Liver (tissue), 9 donors: Measurements from ENCODE around the gene CUL1. TPM values are rescaled to one million over a fixed set of nuclear protein-coding genes. Genes with fewer than 3 reads are reported as not detected.

Experiments
- DNase-seq: peaks from one replicate; pipeline ENCODE4 v3.0.0-alpha.2; 2017; ENCODE audit warnings: low spot score
- H3K27ac ChIP-seq, 2 donors: one replicate each; pipeline ENCODE4 v1.7.0; 2013; ENCODE audit warnings: inconsistent platforms in 2 of 2, low read length in 2 of 2, control low read depth in 1 of 2, low read depth in 1 of 2, mild to moderate bottlenecking in 1 of 2
- H3K27me3 ChIP-seq, 4 donors: one replicate each; pipeline versions ENCODE4 v1.6.1 to v1.7.0; 2013; ENCODE audit warnings: low read length in 3 of 4, inconsistent platforms in 1 of 4, mild to moderate bottlenecking in 1 of 4, moderate library complexity in 1 of 4; ENCODE audit not compliant: control insufficient read depth in 4 of 4, insufficient read depth in 4 of 4
- H3K36me3 ChIP-seq, 4 donors: one replicate each; pipeline versions ENCODE4 v1.6.1 to v1.7.0; 2013; ENCODE audit warnings: low read length in 3 of 4, mild to moderate bottlenecking in 3 of 4, low read depth in 1 of 4, moderate library complexity in 1 of 4; ENCODE audit not compliant: control insufficient read depth in 4 of 4, insufficient read depth in 3 of 4
- H3K4me1 ChIP-seq, 4 donors: one replicate each; pipeline versions ENCODE4 v1.6.1 to v1.7.0; 2013; ENCODE audit warnings: low read length in 3 of 4, mild to moderate bottlenecking in 3 of 4, moderate library complexity in 1 of 4; ENCODE audit not compliant: control insufficient read depth in 4 of 4, insufficient read depth in 4 of 4
- H3K4me3 ChIP-seq, 3 donors: one replicate each; pipeline versions ENCODE4 v1.6.1 to v1.7.0; 2013; ENCODE audit warnings: low read length in 3 of 3, control low read depth in 1 of 3, low read depth in 1 of 3, mild to moderate bottlenecking in 1 of 3
- H3K9ac ChIP-seq, 2 donors: one replicate each; pipeline ENCODE4 v1.7.0; 2013; ENCODE audit warnings: low read length in 2 of 2, mild to moderate bottlenecking in 2 of 2, moderate library complexity in 2 of 2, control low read depth in 1 of 2, low read depth in 1 of 2
- H3K9me3 ChIP-seq, 4 donors: one replicate each; pipeline versions ENCODE4 v1.6.1 to v1.7.0; 2013; ENCODE audit warnings: low read length in 3 of 4; ENCODE audit not compliant: control insufficient read depth in 4 of 4
- CTCF ChIP-seq: fragments of 150-350 bp; IDR thresholded peaks from 2 replicates; pipeline ENCODE4 v1.5.1; 2017; ENCODE audit warnings: improper control_type of control experiment, low read depth, low read length; ENCODE audit not compliant: missing input control
- EGR1 ChIP-seq, 2 donors: IDR thresholded peaks; 2 replicates each; pipeline ENCODE4 v1.6.1; 2016 to 2018; ENCODE audit warnings: antibody characterized with exemption in 2 of 2, low read depth in 2 of 2
- FOXA1 ChIP-seq: IDR thresholded peaks from 2 replicates; pipeline ENCODE4 v1.6.1; 2016; ENCODE audit warnings: antibody characterized with exemption
- FOXA2 ChIP-seq: IDR thresholded peaks from 2 replicates; pipeline ENCODE4 v1.6.1; 2016; ENCODE audit warnings: antibody characterized with exemption
- GABPA ChIP-seq, 2 donors: IDR thresholded peaks in 1 of 2; conservative IDR thresholded peaks in 1 of 2; 2 replicates each; pipeline ENCODE4 v1.6.1; 2016; ENCODE audit warnings: antibody characterized with exemption in 2 of 2, mild to moderate bottlenecking in 1 of 2, moderate library complexity in 1 of 2
- HNF4G ChIP-seq: IDR thresholded peaks from 2 replicates; pipeline ENCODE4 v1.6.1; 2016; ENCODE audit warnings: antibody characterized with exemption
- JUND ChIP-seq, 2 donors: IDR thresholded peaks; 2 replicates each; pipeline ENCODE4 v1.6.1; 2016; ENCODE audit warnings: antibody characterized with exemption in 2 of 2
- NR2F2 ChIP-seq: IDR thresholded peaks from 2 replicates; pipeline ENCODE4 v1.6.1; 2016; ENCODE audit warnings: antibody characterized with exemption
- SP1 ChIP-seq: IDR thresholded peaks from 2 replicates; pipeline ENCODE4 v1.6.1; 2018; ENCODE audit warnings: antibody characterized with exemption, mild to moderate bottlenecking
- TAF1 ChIP-seq: conservative IDR thresholded peaks from 2 replicates; pipeline ENCODE4 v1.6.1; 2016; ENCODE audit warnings: antibody characterized with exemption, mild to moderate bottlenecking
- WGBS: extraction: QIAGEN DNeasy Blood & Tissue Kit; methylation state at CpG from one replicate; pipeline ENCODE4 v1.1.7; 2013; 5-methylcytosine and 5-hydroxymethylcytosine counted together
- polyA plus RNA-seq, 2 donors: library from polyadenylated mRNA; stranded (reverse) in 1 of 2; unstranded in 1 of 2; fragments of 200-250 nt in 1 of 2; fragments of >200 nt in 1 of 2; fragmentation: Nextera tagmentation in 1 of 2; extraction: Ambion mirVana in 1 of 2; gene quantifications; one replicate each; pipeline versions ENCODE4 v1.2.1 to v1.2.3, GENCODE V29; 2013 to 2015
- total RNA-seq, 2 donors: library from RNA; depleted of rRNA; stranded (reverse); fragments of >200 nt; gene quantifications; one replicate each; pipeline ENCODE4 v1.2.3, GENCODE V29; 2014
- TF ChIP-seq, protein P1 (sequence below): IDR thresholded peaks from 2 replicates; pipeline ENCODE4 v1.6.1; 2016; ENCODE audit warnings: antibody characterized with exemption
- TF ChIP-seq, protein P2 (sequence below): IDR thresholded peaks from 2 replicates; pipeline ENCODE4 v1.6.1; 2016; ENCODE audit warnings: antibody characterized with exemption
- TF ChIP-seq, protein P3 (sequence below): IDR thresholded peaks from 2 replicates; pipeline ENCODE4 v1.6.1; 2016; ENCODE audit warnings: antibody characterized with exemption, mild to moderate bottlenecking
- donor health status: healthy.
- donor health status: healthy.
- donor health status: healthy.
- donor health status: healthy.
- donor health status: healthy.

CUL1 gene
- total and polyA plus RNA-seq, 4 donors = 21.7 to 56.7 (median 26.7) TPM

GRCh38 chr7:148824864-148825263, 126.2 kb downstream of the CUL1 start:
- TF ChIP-seq, protein P1, sequence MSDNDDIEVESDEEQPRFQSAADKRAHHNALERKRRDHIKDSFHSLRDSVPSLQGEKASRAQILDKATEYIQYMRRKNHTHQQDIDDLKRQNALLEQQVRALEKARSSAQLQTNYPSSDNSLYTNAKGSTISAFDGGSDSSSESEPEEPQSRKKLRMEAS = no peak
- TF ChIP-seq HNF4G = no peak
- TF ChIP-seq EGR1 (IDR thresholded peaks at IDR 0.05; ENCODE audit: low read depth in 2 of 2) = no peak
- TF ChIP-seq TAF1 = no peak
- no peak for TF ChIP-seq SP1
- TF ChIP-seq GABPA (IDR thresholded peaks at IDR 0.05 in 1 of 2, conservative IDR thresholded peaks at IDR 0.05 in 1 of 2) = no peak
- no peak for TF ChIP-seq NR2F2
- TF ChIP-seq FOXA1 = no peak
- TF ChIP-seq, protein P2, sequence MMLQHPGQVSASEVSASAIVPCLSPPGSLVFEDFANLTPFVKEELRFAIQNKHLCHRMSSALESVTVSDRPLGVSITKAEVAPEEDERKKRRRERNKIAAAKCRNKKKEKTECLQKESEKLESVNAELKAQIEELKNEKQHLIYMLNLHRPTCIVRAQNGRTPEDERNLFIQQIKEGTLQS = no peak
- no peak for TF ChIP-seq JUND (IDR thresholded peaks at IDR 0.05)
- no peak for TF ChIP-seq CTCF
- WGBS = 97% methylated on average over 2 of the region's 2 CpGs
- no peaks in the 10 kb centered on the region for H3K27me3 ChIP-seq
- no peak overlapping the region for H3K4me3 ChIP-seq
- H3K9ac ChIP-seq = no peak overlapping the region
- H3K27ac ChIP-seq = no peak overlapping the region
- peaks cover 0 to 1% (median 0%) of the 10 kb centered on the region in 4 donors for H3K36me3 ChIP-seq
- no peaks in the 10 kb centered on the region for H3K4me1 ChIP-seq
- no peak for DNase-seq
- H3K9me3 ChIP-seq = no peaks in the 10 kb centered on the region

- no peaks in the 10 kb centered on the region for H3K9me3 ChIP-seq
- TF ChIP-seq, protein P1 = no peak
- TF ChIP-seq NR2F2 (no peak), TAF1 (no peak), GABPA (IDR thresholded peaks at IDR 0.05 in 1 of 2, conservative IDR thresholded peaks at IDR 0.05 in 1 of 2) (no peak), FOXA2 (no peak), FOXA1 (no peak)
- TF ChIP-seq, protein P3, sequence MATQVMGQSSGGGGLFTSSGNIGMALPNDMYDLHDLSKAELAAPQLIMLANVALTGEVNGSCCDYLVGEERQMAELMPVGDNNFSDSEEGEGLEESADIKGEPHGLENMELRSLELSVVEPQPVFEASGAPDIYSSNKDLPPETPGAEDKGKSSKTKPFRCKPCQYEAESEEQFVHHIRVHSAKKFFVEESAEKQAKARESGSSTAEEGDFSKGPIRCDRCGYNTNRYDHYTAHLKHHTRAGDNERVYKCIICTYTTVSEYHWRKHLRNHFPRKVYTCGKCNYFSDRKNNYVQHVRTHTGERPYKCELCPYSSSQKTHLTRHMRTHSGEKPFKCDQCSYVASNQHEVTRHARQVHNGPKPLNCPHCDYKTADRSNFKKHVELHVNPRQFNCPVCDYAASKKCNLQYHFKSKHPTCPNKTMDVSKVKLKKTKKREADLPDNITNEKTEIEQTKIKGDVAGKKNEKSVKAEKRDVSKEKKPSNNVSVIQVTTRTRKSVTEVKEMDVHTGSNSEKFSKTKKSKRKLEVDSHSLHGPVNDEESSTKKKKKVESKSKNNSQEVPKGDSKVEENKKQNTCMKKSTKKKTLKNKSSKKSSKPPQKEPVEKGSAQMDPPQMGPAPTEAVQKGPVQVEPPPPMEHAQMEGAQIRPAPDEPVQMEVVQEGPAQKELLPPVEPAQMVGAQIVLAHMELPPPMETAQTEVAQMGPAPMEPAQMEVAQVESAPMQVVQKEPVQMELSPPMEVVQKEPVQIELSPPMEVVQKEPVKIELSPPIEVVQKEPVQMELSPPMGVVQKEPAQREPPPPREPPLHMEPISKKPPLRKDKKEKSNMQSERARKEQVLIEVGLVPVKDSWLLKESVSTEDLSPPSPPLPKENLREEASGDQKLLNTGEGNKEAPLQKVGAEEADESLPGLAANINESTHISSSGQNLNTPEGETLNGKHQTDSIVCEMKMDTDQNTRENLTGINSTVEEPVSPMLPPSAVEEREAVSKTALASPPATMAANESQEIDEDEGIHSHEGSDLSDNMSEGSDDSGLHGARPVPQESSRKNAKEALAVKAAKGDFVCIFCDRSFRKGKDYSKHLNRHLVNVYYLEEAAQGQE = no peak
- 92% methylated on average over 5 of the region's 5 CpGs for WGBS
Measured at GRCh38 chr7:148825338-148825737, 126.6 kb downstream of the CUL1 start.

More at GRCh38 chr7:148825338-148825737, 126.6 kb downstream of the CUL1 start:
- Histone ChIP-seq H3K4me3 (no peak overlapping the region), H3K27me3 (no peaks in the 10 kb centered on the region), H3K27ac (no peak overlapping the region), H3K4me1 (no peaks in the 10 kb centered on the region), H3K36me3 (peaks cover 0 to 1% (median 0%) of the 10 kb centered on the region in 4 donors), H3K9ac (no peak overlapping the region)
- no peak for DNase-seq
